Measurements from ENCODE around the gene SPATA32.

SPATA32 gene

GRCh38 chr17:45257115-45257514, 4.8 kb downstream of the SPATA32 start:
- Histone ChIP-seq H3K4me1 (ENCODE audit: control insufficient read depth, insufficient read depth, low read length) (no peaks in the 10 kb centered on the region), H3K36me3 (ENCODE audit: control insufficient read depth in 2 of 2, insufficient read depth in 1 of 2, low read length in 2 of 2) (no peaks in the 10 kb centered on the region), H3K4me3 (ENCODE audit: low read depth, low read length) (no peak overlapping the region), H3K9me3 (ENCODE audit: control insufficient read depth, insufficient read depth, low read depth, low read length) (no peaks in the 10 kb centered on the region), H3K27ac (ENCODE audit: extremely low read depth, low read depth, low read length) (no peak overlapping the region)
- ChIA-PET POLR2A (no interaction called here), CTCF (interaction anchor here (0.5 to 2.4 kb wide), 7 partner anchors 9 to 120 kb away, joined by 3 to 9 read pairs (median 4); no protein-coding TSS in a partner anchor)
- 0 out of 2 replicates have a peak, but pooled peaks have one; percentile 25 for TF ChIP-seq ZNF600 (tag by site-specific recombination; IDR thresholded peaks at IDR 0.05)
- no peak for TF ChIP-seq BCL11B (tag by site-specific recombination; IDR thresholded peaks at IDR 0.05; ENCODE audit: low read depth)

GRCh38 chr17:45256114-45256966, 5.6 kb downstream of the SPATA32 start:
- no peak for TF ChIP-seq TCF7L2 (IDR thresholded peaks at IDR 0.05; ENCODE audit: borderline replicate concordance, low read depth, low read length)
- no peak for TF ChIP-seq ZFP41 (tag by site-specific recombination; IDR thresholded peaks at IDR 0.05; ENCODE audit: borderline replicate concordance)
- peak; percentile 89 for TF ChIP-seq ZFHX2 (tag by site-specific recombination; conservative IDR thresholded peaks at IDR 0.05)
- no peak for TF ChIP-seq ZNF169 (tag by site-specific recombination; IDR thresholded peaks at IDR 0.05)
- TF ChIP-seq ZNF433 (tag by site-specific recombination; IDR thresholded peaks at IDR 0.05; ENCODE audit: low read depth) = no peak
- TF ChIP-seq GLIS1 (tag by site-specific recombination; IDR thresholded peaks at IDR 0.05) = peak; percentile 31; the same call in 1 of the 2 replicates
- no peak for TF ChIP-seq PATZ1 (tag by site-specific recombination; IDR thresholded peaks at IDR 0.05)
- no peak for TF ChIP-seq PRDM6 (tag by site-specific recombination; IDR thresholded peaks at IDR 0.05)
- no peak for TF ChIP-seq ZBTB49 (tag by site-specific recombination; IDR thresholded peaks at IDR 0.05; ENCODE audit: low read depth)
- no peak for TF ChIP-seq ZBTB7A (tag by site-specific recombination; IDR thresholded peaks at IDR 0.05; ENCODE audit: low read depth)
- TF ChIP-seq ZNF514 (tag by site-specific recombination; IDR thresholded peaks at IDR 0.05) = no peak
- TF ChIP-seq ZNF341 (tag by site-specific recombination; IDR thresholded peaks at IDR 0.05; ENCODE audit: low read depth) = peak; percentile 59
- no peak for TF ChIP-seq ZNF664 (tag by site-specific recombination; IDR thresholded peaks at IDR 0.05)
- TF ChIP-seq ZNF292 (tag by site-specific recombination; IDR thresholded peaks at IDR 0.05; ENCODE audit: borderline replicate concordance, low read depth) = no peak
- no peak for TF ChIP-seq ZNF221 (tag by site-specific recombination; IDR thresholded peaks at IDR 0.05; ENCODE audit: borderline replicate concordance)
- TF ChIP-seq EGR2 (tag by site-specific recombination; IDR thresholded peaks at IDR 0.05; ENCODE audit: low read depth) = peak; percentile 87
- TF ChIP-seq TRIM28 (IDR thresholded peaks at IDR 0.05; ENCODE audit: borderline replicate concordance, low read length) = no peak
- ChIA-PET CTCF (interaction anchor here (0.7 to 2.9 kb wide), 10 partner anchors 8 to 137 kb away, joined by 3 to 15 read pairs (median 4); no protein-coding TSS in a partner anchor), POLR2A (interaction anchor here (0.6 to 1.9 kb wide), 3 partner anchors 8 to 107 kb away, joined by 3 to 6 read pairs (median 3); no protein-coding TSS in a partner anchor)
- H3K9me3 ChIP-seq (ENCODE audit: control insufficient read depth, insufficient read depth, low read depth, low read length) = no peaks in the 10 kb centered on the region
- H3K27ac ChIP-seq (ENCODE audit: extremely low read depth, low read depth, low read length) = no peak overlapping the region
- H3K4me1 ChIP-seq (ENCODE audit: control insufficient read depth, insufficient read depth, low read length) = no peaks in the 10 kb centered on the region
- H3K36me3 ChIP-seq (ENCODE audit: control insufficient read depth in 2 of 2, insufficient read depth in 1 of 2, low read length in 2 of 2) = no peaks in the 10 kb centered on the region; a peak in 1 of 3 replicates
- H3K4me3 ChIP-seq (ENCODE audit: low read depth, low read length) = no peak overlapping the region

Measured in HEK293 (cell line).